GM12878 (cell line): ENCODE data around the gene RBM19. TPM values are rescaled to one million over a fixed set of nuclear protein-coding genes. Genes with fewer than 3 reads are reported as not detected.

Experiments
- ATAC-seq: fragments of 200-7000 bp; cut with Tn5 transposase; 3 replicates; pipeline ENCODE4 v1.9.1; 2020; ENCODE audit warnings: mild to moderate bottlenecking, moderate library complexity
- BruUV-seq: library from RNA; stranded (reverse); fragments of 400-500 nt; replicated peaks from 2 replicates; lab custom pipeline; 2021; lab: Mats Ljungman, UMichigan
- CTCF ChIA-PET: fragments of 300-600 bp; sonication (Branson Sonifier 250); formaldehyde crosslinking; extraction: SDS; loops from one replicate; lab custom pipeline; 2021; ENCODE audit warnings: inconsistent platforms; lab: Yijun Ruan, JAX
- POLR2A ChIA-PET: fragments of 350-600 bp; formaldehyde crosslinking; extraction: SDS; loops from one replicate; lab custom pipeline; 2021; ENCODE audit warnings: inconsistent platforms; lab: Charles Lee
- RAD21 ChIA-PET: fragments of 300-600 bp; sonication (Branson Sonifier 250); formaldehyde crosslinking; loops from one replicate; lab custom pipeline; 2023; ENCODE audit warnings: antibody characterized with exemption; ENCODE audit not compliant: unreplicated experiment; lab: Charles Lee
- SMC1A ChIA-PET: fragments of 300-600 bp; sonication (Branson Sonifier 250); formaldehyde crosslinking; loops from one replicate; lab custom pipeline; 2023; ENCODE audit not compliant: unreplicated experiment, uncharacterized antibody; lab: Charles Lee
- DNase-seq: peaks from one replicate; pipeline ENCODE4 v3.0.0-alpha.2; 2011; ENCODE audit warnings: low read depth, low spot score
- FAIRE-seq: peaks from 3 replicates; lab custom pipeline; 2011; peaks lifted over from hg19 to GRCh38; lab: Jason Lieb, UNC
- H2AFZ ChIP-seq: 2 replicates; pipeline ENCODE4 v1.6.0; 2011; ENCODE audit warnings: low read depth, low read length, control low read depth; ENCODE audit not compliant: control insufficient read depth
- H3K27ac ChIP-seq: 2 replicates; pipeline ENCODE4 v1.5.1; 2011; ENCODE audit warnings: control low read depth; ENCODE audit not compliant: control insufficient read depth, insufficient read depth
- H3K27me3 ChIP-seq, 2 experiments: replicated peaks in 1 of 2; 2 replicates each; pipeline versions ENCODE4 v1.6.0 to v1.6.1; 2011; ENCODE audit warnings: low read length in 1 of 2; ENCODE audit not compliant: control insufficient read depth in 2 of 2, insufficient read depth in 2 of 2
- H3K36me3 ChIP-seq, 2 experiments: 2 replicates each; pipeline ENCODE4 v1.5.1; 2011; ENCODE audit warnings: low read length in 1 of 2; ENCODE audit not compliant: control insufficient read depth in 2 of 2, insufficient read depth in 2 of 2
- H3K4me1 ChIP-seq: 2 replicates; pipeline ENCODE4 v1.6.1; 2011; ENCODE audit warnings: mild to moderate bottlenecking, low read length, moderate library complexity, mixed read lengths; ENCODE audit not compliant: control insufficient read depth, insufficient read depth
- H3K4me2 ChIP-seq: 2 replicates; pipeline ENCODE4 v1.6.0; 2011; ENCODE audit warnings: control low read depth; ENCODE audit not compliant: control insufficient read depth, insufficient read depth
- H3K4me3 ChIP-seq: fragments of 200-600 bp; sonication (generic); 2 replicates; pipeline ENCODE4 v1.5.1; 2016
- H3K79me2 ChIP-seq: 2 replicates; pipeline ENCODE4 v1.6.0; 2011; ENCODE audit warnings: low read length; ENCODE audit not compliant: control insufficient read depth, insufficient read depth
- H3K9ac ChIP-seq: 2 replicates; pipeline ENCODE4 v1.8.0; 2011; ENCODE audit warnings: low read length, control low read depth, mixed read lengths; ENCODE audit not compliant: control insufficient read depth, insufficient read depth
- H3K9me3 ChIP-seq: replicated peaks from 3 replicates; pipeline ENCODE4 v1.5.1; 2011; ENCODE audit warnings: mild to moderate bottlenecking, low read length; ENCODE audit not compliant: control insufficient read depth, insufficient read depth
- H4K20me1 ChIP-seq: 2 replicates; pipeline ENCODE4 v1.6.0; 2011; ENCODE audit not compliant: control insufficient read depth, insufficient read depth
- CBFB ChIP-seq: IDR thresholded peaks from 2 replicates; pipeline ENCODE4 v1.6.1; 2016; ENCODE audit warnings: antibody characterized with exemption, low read depth
- CBX3 ChIP-seq: fragments of 200-600 bp; sonication (generic); IDR thresholded peaks from 2 replicates; pipeline ENCODE4 v1.6.1; 2016; ENCODE audit warnings: low read depth, borderline replicate concordance
- CEBPB ChIP-seq, 2 experiments: fragments of 150-350 bp in 1 of 2; IDR thresholded peaks; 2 replicates each; pipeline ENCODE4 v1.6.1; 2012 to 2014; ENCODE audit warnings: low read depth in 2 of 2, low read length in 2 of 2, borderline replicate concordance in 1 of 2, inconsistent platforms in 1 of 2
- EED ChIP-seq: sonication (generic); IDR thresholded peaks from 2 replicates; pipeline ENCODE4 v1.6.1; 2016; ENCODE audit warnings: antibody characterized with exemption, low read depth
- GABPA ChIP-seq: IDR thresholded peaks from 2 replicates; pipeline ENCODE4 v1.6.1; 2014; ENCODE audit warnings: antibody characterized with exemption, low read depth, mild to moderate bottlenecking, inconsistent platforms
- IKZF2 ChIP-seq, 2 experiments: fragments of 450-650 bp; IDR thresholded peaks; 2 replicates each; pipeline ENCODE4 v1.6.1; 2017; ENCODE audit warnings: mild to moderate bottlenecking in 2 of 2, moderate library complexity in 2 of 2
- MEF2A ChIP-seq: IDR thresholded peaks from 2 replicates; pipeline ENCODE4 v1.6.1; 2011; ENCODE audit warnings: low read depth, mild to moderate bottlenecking, low read length, moderate library complexity; ENCODE audit not compliant: insufficient read depth
- SMAD5 ChIP-seq: IDR thresholded peaks from 2 replicates; pipeline ENCODE4 v1.6.1; 2016; ENCODE audit warnings: antibody characterized with exemption, low read depth
- SMARCA5 ChIP-seq: fragments of 450-650 bp; IDR thresholded peaks from 2 replicates; pipeline ENCODE4 v1.6.1; 2017; ENCODE audit warnings: mild to moderate bottlenecking
- SREBF1 ChIP-seq: IDR thresholded peaks from 2 replicates; pipeline ENCODE4 v1.6.1; 2012; ENCODE audit warnings: mild to moderate bottlenecking, low read length
- STAT1 ChIP-seq: fragments of 450-650 bp; conservative IDR thresholded peaks from 2 replicates; pipeline ENCODE4 v1.6.1; 2014; ENCODE audit warnings: antibody characterized with exemption, mild to moderate bottlenecking
- ZBED1 ChIP-seq: IDR thresholded peaks from 2 replicates; pipeline ENCODE4 v1.6.1; 2016; ENCODE audit warnings: borderline replicate concordance
- ZNF217 ChIP-seq: fragments of 450-650 bp; IDR thresholded peaks from 2 replicates; pipeline ENCODE4 v1.6.1; 2017; ENCODE audit warnings: antibody characterized with exemption, mild to moderate bottlenecking
- ZNF274 ChIP-seq: IDR thresholded peaks from one replicate; pipeline ENCODE4 v1.8.0; 2011; ENCODE audit not compliant: insufficient read length, insufficient read depth
- ZNF687 ChIP-seq: fragments of 450-650 bp; IDR thresholded peaks from 2 replicates; pipeline ENCODE4 v1.6.1; 2017; ENCODE audit warnings: mild to moderate bottlenecking, moderate library complexity
- WGBS: methylation state at CpG from one replicate; pipeline ENCODE4 v1.1.6; 2016; ENCODE audit warnings: low lambda C conversion rate; ENCODE audit not compliant: insufficient replicate concordance, insufficient coverage; ENCODE audit errors: missing lambda C conversion rate; 5-methylcytosine and 5-hydroxymethylcytosine counted together
- in situ Hi-C: fragments of 300-500 bp; cut with MboI; formaldehyde crosslinking; loops from 9 replicates; pipeline ENCODE4 v1.14.3; 2018; ENCODE audit warnings: mixed read lengths
- intact Hi-C: fragments of 100-400 bp; cut with micrococcal nuclease; formaldehyde crosslinking; loops from one replicate; pipeline ENCODE4 v1.14.2; 2022; ENCODE audit not compliant: unreplicated experiment
- polyA plus RNA-seq, 11 experiments: library from polyadenylated mRNA; depleted of rRNA in 4 of 11; unstranded in 6 of 11; stranded (reverse) in 5 of 11; fragments of >200 nt; fragmentation: Nextera tagmentation in 4 of 11; fragmentation: Illumina TruSeq in 1 of 11; extraction: Ambion mirVana in 4 of 11; extraction: Trizol in 1 of 11; gene quantifications; 1 replicate in 1 of 11; 2 replicates in 10 of 11; pipeline versions ENCODE4 v1.2.1 to v1.2.3, GENCODE V29; 2011 to 2016; ENCODE audit warnings: inconsistent platforms in 2 of 11, missing spikeins in 2 of 11, low read depth in 1 of 11
- total RNA-seq, 4 experiments: library from RNA; depleted of rRNA in 3 of 4; stranded (reverse); fragments of >200 nt in 3 of 4; fragmentation: Illumina TruSeq in 1 of 4; extraction: Trizol in 1 of 4; gene quantifications; 2 replicates each; pipeline versions ENCODE4 v1.2.1 to v1.2.3, GENCODE V29; 2013 to 2021
- TF ChIP-seq, protein P1 (sequence below), 3 experiments: IDR thresholded peaks in 2 of 3; conservative IDR thresholded peaks in 1 of 3; 2 replicates each; pipeline ENCODE4 v1.5.1; 2011; ENCODE audit warnings: low read depth in 3 of 3, low read length in 3 of 3, mild to moderate bottlenecking in 3 of 3, control low read depth in 2 of 3, moderate library complexity in 2 of 3, inconsistent platforms in 1 of 3, mixed read lengths in 1 of 3; ENCODE audit not compliant: control insufficient read depth in 2 of 3, insufficient read depth in 1 of 3; ENCODE audit errors: extremely low read depth in 1 of 3
- TF ChIP-seq, protein P2 (sequence below): fragments of 150-350 bp; IDR thresholded peaks from 2 replicates; pipeline ENCODE4 v1.6.1; 2014; ENCODE audit warnings: mild to moderate bottlenecking, low read depth, low read length

RBM19 gene
- total and polyA plus RNA-seq, 10 of the 15 experiments (the other 5 are each of a cell fraction or from before 2014, with no cell fraction given): 4.2 to 42.9 (median 28.4) TPM

- no peak overlapping the region for H3K4me2 ChIP-seq
- ChIA-PET CTCF (no interaction called here), RAD21 (no interaction called here), POLR2A (no interaction called here), SMC1A (no interaction called here)
- no peaks in the 10 kb centered on the region for H4K20me1 ChIP-seq
- no TSS peak for BruUV-seq
- WGBS: 84% methylated on average over 10 of the region's 10 CpGs
- H3K4me3 ChIP-seq: no peak overlapping the region
- no peaks in the 10 kb centered on the region for H3K4me1 ChIP-seq
- intact Hi-C loops (no loop called here), in situ Hi-C loops (no loop called here)
- no peak for FAIRE-seq
- H3K27me3 ChIP-seq: no peaks in the 10 kb centered on the region
- no peak for DNase-seq
- ATAC-seq: no peak
- H3K9me3 ChIP-seq: no peaks in the 10 kb centered on the region
- no peak overlapping the region for H3K27ac ChIP-seq
- peaks cover 4 to 14% of the 10 kb centered on the region in 2 experiments; a peak in 3 of 4 replicates for H3K36me3 ChIP-seq
- no peak overlapping the region for H3K9ac ChIP-seq
- no peak overlapping the region for H2AFZ ChIP-seq
- no peaks in the 10 kb centered on the region for H3K79me2 ChIP-seq
- TF ChIP-seq CBX3 (no peak), ZNF217 (no peak), STAT1 (no peak), SMARCA5 (no peak), ZNF274 (no peak), EED (no peak), ZNF687 (no peak), IKZF2 (IDR thresholded peaks at IDR 0.05) (no peak), SREBF1 (no peak), MEF2A (no peak), ZBED1 (no peak), CBFB (no peak), CEBPB (IDR thresholded peaks at IDR 0.05; ENCODE audit: borderline replicate concordance in 1 of 2, low read depth in 2 of 2, low read length in 2 of 2) (no peak), SMAD5 (no peak), GABPA (no peak)
- TF ChIP-seq, protein P1, sequence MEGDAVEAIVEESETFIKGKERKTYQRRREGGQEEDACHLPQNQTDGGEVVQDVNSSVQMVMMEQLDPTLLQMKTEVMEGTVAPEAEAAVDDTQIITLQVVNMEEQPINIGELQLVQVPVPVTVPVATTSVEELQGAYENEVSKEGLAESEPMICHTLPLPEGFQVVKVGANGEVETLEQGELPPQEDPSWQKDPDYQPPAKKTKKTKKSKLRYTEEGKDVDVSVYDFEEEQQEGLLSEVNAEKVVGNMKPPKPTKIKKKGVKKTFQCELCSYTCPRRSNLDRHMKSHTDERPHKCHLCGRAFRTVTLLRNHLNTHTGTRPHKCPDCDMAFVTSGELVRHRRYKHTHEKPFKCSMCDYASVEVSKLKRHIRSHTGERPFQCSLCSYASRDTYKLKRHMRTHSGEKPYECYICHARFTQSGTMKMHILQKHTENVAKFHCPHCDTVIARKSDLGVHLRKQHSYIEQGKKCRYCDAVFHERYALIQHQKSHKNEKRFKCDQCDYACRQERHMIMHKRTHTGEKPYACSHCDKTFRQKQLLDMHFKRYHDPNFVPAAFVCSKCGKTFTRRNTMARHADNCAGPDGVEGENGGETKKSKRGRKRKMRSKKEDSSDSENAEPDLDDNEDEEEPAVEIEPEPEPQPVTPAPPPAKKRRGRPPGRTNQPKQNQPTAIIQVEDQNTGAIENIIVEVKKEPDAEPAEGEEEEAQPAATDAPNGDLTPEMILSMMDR (IDR thresholded peaks at IDR 0.05 in 2 of 3, conservative IDR thresholded peaks at IDR 0.05 in 1 of 3; ENCODE audit: control insufficient read depth in 2 of 3, extremely low read depth in 1 of 3, insufficient read depth in 1 of 3, low read depth in 3 of 3, low read length in 3 of 3): no peak
- TF ChIP-seq, protein P2, sequence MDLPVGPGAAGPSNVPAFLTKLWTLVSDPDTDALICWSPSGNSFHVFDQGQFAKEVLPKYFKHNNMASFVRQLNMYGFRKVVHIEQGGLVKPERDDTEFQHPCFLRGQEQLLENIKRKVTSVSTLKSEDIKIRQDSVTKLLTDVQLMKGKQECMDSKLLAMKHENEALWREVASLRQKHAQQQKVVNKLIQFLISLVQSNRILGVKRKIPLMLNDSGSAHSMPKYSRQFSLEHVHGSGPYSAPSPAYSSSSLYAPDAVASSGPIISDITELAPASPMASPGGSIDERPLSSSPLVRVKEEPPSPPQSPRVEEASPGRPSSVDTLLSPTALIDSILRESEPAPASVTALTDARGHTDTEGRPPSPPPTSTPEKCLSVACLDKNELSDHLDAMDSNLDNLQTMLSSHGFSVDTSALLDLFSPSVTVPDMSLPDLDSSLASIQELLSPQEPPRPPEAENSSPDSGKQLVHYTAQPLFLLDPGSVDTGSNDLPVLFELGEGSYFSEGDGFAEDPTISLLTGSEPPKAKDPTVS: no peak
Observed at GRCh38 chr12:113845900-113846674, 120.0 kb downstream of the RBM19 start.
